HUES64 (cell line): ENCODE data around the gene TBC1D14.

Experiments used
- H3K27ac ChIP-seq: 2 replicates; pipeline ENCODE4 v1.7.0; 2013; ENCODE audit warnings: low read depth, low read length, inconsistent platforms
- H3K27me3 ChIP-seq: 2 replicates; pipeline ENCODE4 v1.6.1; 2013; ENCODE audit warnings: mild to moderate bottlenecking, low read length; ENCODE audit not compliant: insufficient read depth
- H3K36me3 ChIP-seq: 2 replicates; pipeline ENCODE4 v1.6.1; 2013; ENCODE audit warnings: mild to moderate bottlenecking, low read length; ENCODE audit not compliant: insufficient read depth
- H3K4me1 ChIP-seq: 2 replicates; pipeline ENCODE4 v1.6.1; 2013; ENCODE audit warnings: mild to moderate bottlenecking, low read length, moderate library complexity; ENCODE audit not compliant: insufficient read depth
- H3K4me3 ChIP-seq: 2 replicates; pipeline ENCODE4 v1.5.1; 2013; ENCODE audit warnings: mild to moderate bottlenecking, low read length, moderate library complexity
- H3K9ac ChIP-seq: 2 replicates; pipeline ENCODE4 v1.6.1; 2013; ENCODE audit warnings: mild to moderate bottlenecking, low read depth, low read length
- H3K9me3 ChIP-seq: 2 replicates; pipeline ENCODE4 v1.6.1; 2013; ENCODE audit warnings: low read depth, low read length; ENCODE audit not compliant: insufficient read depth
- WGBS: fragments of 150-250, 120-280 bp; methylation state at CpG from one replicate; pipeline ENCODE4 v1.1.7; 2013; ENCODE audit warnings: missing lambda C conversion rate; 5-methylcytosine and 5-hydroxymethylcytosine counted together

Gene TBC1D14

DNA sequence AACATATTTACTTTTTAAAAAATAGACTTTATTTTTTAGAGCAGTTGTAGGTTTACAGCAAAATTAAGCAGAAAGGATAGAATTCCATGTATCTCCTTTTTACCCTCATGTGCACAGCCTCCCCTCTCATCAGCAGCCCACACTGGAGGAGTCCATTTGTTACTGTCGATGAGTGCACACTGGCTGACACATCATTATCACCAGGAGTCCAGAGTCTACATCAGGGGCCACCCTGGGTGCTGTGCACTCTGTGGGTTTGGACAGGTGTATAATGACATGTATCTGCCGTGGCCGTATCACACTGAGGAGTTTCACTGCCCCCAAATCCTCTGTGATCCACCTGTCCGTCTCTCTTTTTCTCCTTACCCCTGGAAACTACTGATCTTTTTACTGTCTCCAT is 26.3 kb downstream of the TBC1D14 start:
- no peaks in the 10 kb centered on the region for H3K36me3 ChIP-seq
- WGBS, result 97% methylated on average over 4 of the region's 4 CpGs
- no peak overlapping the region for H3K27ac ChIP-seq
- H3K9ac ChIP-seq, result no peak overlapping the region
- H3K27me3 ChIP-seq, result no peaks in the 10 kb centered on the region
- peaks cover 20% of the 10 kb centered on the region for H3K4me1 ChIP-seq
- no peak overlapping the region for H3K4me3 ChIP-seq
- no peaks in the 10 kb centered on the region for H3K9me3 ChIP-seq

- H3K4me1 ChIP-seq, result peaks cover 29% of the 10 kb centered on the region
- no peak overlapping the region for H3K4me3 ChIP-seq
- H3K36me3 ChIP-seq, result no peaks in the 10 kb centered on the region
- H3K27me3 ChIP-seq, result no peaks in the 10 kb centered on the region
- H3K9me3 ChIP-seq, result no peaks in the 10 kb centered on the region
- no peak overlapping the region for H3K9ac ChIP-seq
- WGBS, result 97% methylated on average over 6 of the region's 6 CpGs
- H3K27ac ChIP-seq, result no peak overlapping the region
These were observed 27.6 kb downstream of the TBC1D14 start for GRCh38 chr4:6937201-6937600.

DNA sequence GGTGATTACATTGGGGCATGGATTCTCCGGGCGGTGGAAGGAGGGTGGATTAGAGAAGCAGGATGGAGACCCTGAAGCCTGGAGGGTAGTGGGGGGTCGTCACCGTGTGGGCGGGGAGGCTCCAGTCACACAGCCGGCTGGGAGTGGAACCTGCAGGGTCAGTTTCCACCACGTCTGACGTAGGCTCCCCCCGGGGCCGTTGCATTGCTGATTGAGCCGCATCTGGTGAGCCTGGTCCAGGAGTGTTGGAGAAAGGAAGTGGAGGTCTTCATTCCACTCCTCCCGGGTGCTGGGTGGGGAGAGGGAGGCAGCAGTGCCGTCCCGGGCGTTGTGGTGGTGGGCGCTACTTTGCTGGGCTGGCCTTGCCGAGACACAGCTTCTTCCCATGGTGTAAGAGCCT is 28.1 kb downstream of the TBC1D14 start:
- Histone ChIP-seq H3K4me3 (no peak overlapping the region), H3K27me3 (no peaks in the 10 kb centered on the region), H3K9me3 (no peaks in the 10 kb centered on the region)

DNA sequence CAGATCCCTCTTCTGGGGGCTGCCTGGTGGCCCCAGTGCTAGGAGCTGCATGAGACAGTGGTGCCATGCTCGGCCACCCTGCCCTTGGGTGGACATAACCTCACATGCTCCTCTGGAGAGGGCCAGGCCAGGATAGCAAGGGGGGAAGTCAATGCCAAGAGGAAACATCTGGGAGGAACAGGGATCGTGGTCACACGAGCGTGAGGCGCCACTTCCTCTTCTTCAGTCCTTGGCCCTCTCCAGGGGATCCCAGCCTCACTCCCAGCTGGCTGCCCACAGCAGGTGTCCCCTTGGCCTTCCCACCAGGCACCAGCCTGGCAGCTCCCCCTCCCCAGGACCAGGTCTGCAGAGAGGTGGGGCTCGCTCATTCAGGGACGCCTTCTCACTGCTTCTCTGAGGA is 28.6 kb downstream of the TBC1D14 start:
- no peaks in the 10 kb centered on the region for H3K9me3 ChIP-seq
- H3K4me3 ChIP-seq, result no peak overlapping the region
- H3K4me1 ChIP-seq, result peaks cover 39% of the 10 kb centered on the region
- no peak overlapping the region for H3K27ac ChIP-seq
- H3K9ac ChIP-seq, result no peak overlapping the region
- H3K36me3 ChIP-seq, result no peaks in the 10 kb centered on the region
- WGBS, result 84% methylated on average over 7 of the region's 7 CpGs
- H3K27me3 ChIP-seq, result no peaks in the 10 kb centered on the region

More for the DNA sequence above, 28.1 kb downstream of the TBC1D14 start:
- no peak overlapping the region for H3K27ac ChIP-seq
- no peaks in the 10 kb centered on the region for H3K36me3 ChIP-seq
- H3K4me1 ChIP-seq, result peaks cover 34% of the 10 kb centered on the region
- no peak overlapping the region for H3K9ac ChIP-seq
- 78% methylated on average over 17 of the region's 17 CpGs for WGBS

- H3K4me1 ChIP-seq, result peaks cover 44% of the 10 kb centered on the region
- no peaks in the 10 kb centered on the region for H3K9me3 ChIP-seq
- H3K27ac ChIP-seq, result no peak overlapping the region
- no peaks in the 10 kb centered on the region for H3K36me3 ChIP-seq
- H3K9ac ChIP-seq, result no peak overlapping the region
- no peak overlapping the region for H3K4me3 ChIP-seq
- H3K27me3 ChIP-seq, result no peaks in the 10 kb centered on the region
- whole genome bisulfite sequencing, result 90% methylated on average over 20 of the region's 20 CpGs
These were observed 29.1 kb downstream of the TBC1D14 start for GRCh38 chr4:6938647-6939271.

DNA sequence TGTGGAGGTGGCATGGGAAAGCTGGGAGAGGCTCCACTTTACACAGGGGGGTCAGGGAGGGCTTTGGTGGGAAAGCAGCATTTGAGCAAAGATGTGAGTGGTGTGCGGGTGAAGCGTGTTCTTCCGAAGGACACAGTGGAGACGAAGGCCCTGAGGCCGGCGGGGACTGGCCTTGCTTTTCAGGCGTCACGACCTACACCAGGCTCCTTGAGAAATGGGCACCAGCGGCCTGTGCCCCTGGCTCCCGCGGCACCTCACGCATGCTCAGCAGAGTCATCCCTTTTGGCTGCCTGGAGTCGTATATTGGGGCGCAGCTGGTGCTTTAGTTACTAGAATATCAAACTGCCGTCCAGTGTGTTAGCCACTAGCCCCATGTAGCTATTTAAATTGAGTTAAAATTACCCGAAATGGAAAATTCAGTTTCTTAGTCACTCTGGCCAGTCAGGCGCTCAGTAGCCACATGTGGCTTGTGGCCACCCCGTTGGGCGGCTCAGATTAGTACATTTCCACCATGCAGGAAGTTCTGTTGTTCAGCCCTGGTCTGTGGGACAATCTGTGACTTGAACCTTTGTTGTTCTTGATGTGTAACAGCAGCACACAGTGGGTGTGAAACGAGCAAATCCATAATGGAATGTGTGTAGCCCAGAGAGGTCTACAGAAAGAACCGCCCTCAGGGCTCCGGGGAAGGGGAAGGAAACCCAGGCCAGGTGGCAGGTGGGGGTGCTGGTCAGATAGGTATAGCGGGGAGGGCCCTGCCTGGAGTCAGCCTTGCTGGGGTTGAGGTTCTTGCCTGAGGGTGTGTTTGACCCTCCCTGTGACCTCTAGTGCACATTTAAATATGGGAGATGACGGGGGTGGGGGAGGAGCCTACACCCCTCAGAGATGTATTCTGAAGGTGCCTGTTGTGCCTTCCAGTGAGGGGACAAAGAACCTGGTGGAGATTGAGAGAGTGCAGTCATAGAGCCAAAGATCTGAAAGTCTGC is 30.4 kb downstream of the TBC1D14 start:
- H3K27me3 ChIP-seq, result no peaks in the 10 kb centered on the region
- H3K4me1 ChIP-seq, result peaks cover 57% of the 10 kb centered on the region
- 77% methylated on average over 24 of the region's 24 CpGs for WGBS
- H3K9ac ChIP-seq, result no peak overlapping the region
- H3K27ac ChIP-seq, result 0 out of 2 replicates have a peak overlapping the region, but pooled peaks have one; percentile 21
- no peak overlapping the region for H3K4me3 ChIP-seq
- no peaks in the 10 kb centered on the region for H3K9me3 ChIP-seq
- no peaks in the 10 kb centered on the region for H3K36me3 ChIP-seq

- Histone ChIP-seq H3K9ac (no peak overlapping the region), H3K4me1 (peaks cover 61% of the 10 kb centered on the region), H3K27me3 (no peaks in the 10 kb centered on the region), H3K4me3 (no peak overlapping the region), H3K36me3 (no peaks in the 10 kb centered on the region), H3K27ac (0 out of 2 replicates have a peak overlapping the region, but pooled peaks have one; percentile 21), H3K9me3 (no peaks in the 10 kb centered on the region)
- 86% methylated on average over 11 of the region's 11 CpGs for WGBS
These were observed 31.1 kb downstream of the TBC1D14 start for GRCh38 chr4:6940744-6941137.

DNA sequence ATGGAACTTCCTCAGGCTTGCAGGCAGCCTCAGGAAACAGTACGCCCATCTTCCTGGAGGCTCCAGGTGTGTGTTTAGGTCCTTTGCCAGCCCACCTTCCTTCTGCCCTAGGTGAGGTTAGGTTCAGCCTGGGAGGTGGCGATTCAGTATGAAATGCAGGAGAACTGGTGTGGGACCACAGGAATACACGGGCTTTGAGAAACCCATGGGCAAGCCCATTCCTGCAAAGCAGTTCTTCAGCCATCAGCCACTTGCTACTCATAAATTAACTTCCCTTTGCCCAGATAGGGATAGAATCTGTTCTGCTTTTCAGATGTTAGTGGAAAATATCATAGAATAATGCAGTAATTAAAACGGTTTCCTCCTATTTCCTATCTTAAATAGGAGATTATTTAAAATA is 32.2 kb downstream of the TBC1D14 start:
- H3K4me3 ChIP-seq, result no peak overlapping the region
- H3K9ac ChIP-seq, result no peak overlapping the region
- WGBS, result 83% methylated on average over 3 of the region's 4 CpGs
- H3K9me3 ChIP-seq, result no peaks in the 10 kb centered on the region
- no peaks in the 10 kb centered on the region for H3K27me3 ChIP-seq
- no peak overlapping the region for H3K27ac ChIP-seq
- no peaks in the 10 kb centered on the region for H3K36me3 ChIP-seq
- H3K4me1 ChIP-seq, result peaks cover 63% of the 10 kb centered on the region

GRCh38 chr4:6942238-6942800 is 32.7 kb downstream of the TBC1D14 start:
- 67% methylated on average over 7 of the region's 7 CpGs for WGBS
- Histone ChIP-seq H3K36me3 (no peaks in the 10 kb centered on the region), H3K27ac (peak overlapping the region; percentile 1; the same call in 1 of the 2 replicates), H3K4me3 (no peak overlapping the region), H3K9me3 (no peaks in the 10 kb centered on the region), H3K9ac (no peak overlapping the region; the same call in 1 of the 2 replicates), H3K27me3 (no peaks in the 10 kb centered on the region), H3K4me1 (peaks cover 63% of the 10 kb centered on the region)

DNA sequence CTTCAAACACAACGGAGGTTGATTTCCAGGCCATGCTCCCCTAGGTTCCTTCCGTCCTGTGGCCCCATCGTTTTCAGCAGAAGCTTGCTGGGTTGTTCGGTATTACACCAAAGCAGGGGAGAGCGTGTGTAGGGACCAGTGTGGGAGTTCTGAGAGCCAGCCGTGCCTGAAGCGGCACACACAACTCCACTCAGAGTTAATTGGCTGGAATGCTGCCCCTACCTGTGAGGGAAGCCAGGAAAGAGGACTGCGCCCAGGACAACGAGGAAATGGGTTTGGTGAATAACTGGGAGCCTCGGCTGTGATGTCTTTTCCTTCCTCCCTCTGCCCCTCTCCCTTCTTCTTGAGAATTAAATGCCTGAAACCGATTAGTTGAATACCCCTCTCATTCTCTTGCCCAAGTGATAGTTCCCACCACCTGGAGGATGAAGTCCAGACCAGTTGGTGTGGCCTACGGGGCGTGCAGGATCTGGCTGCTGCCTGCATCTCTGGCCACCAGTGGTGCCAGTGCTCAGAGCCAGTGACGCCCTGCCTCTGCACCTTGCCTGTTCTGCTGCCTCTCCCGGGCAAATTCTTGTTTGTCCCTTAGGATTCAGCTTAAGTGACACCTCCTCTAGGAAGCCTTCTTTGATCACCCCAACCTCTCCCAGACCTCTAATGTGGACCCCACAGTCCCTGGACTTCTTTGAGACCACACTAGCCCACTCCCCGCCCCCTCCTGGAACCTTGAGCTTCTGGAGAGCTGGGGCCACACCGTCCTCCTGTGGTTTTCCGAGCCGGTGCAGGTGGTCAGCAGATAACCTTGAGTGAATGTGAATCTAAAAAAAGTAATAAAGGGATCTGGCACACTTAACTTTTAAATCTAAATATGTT is 33.6 kb downstream of the TBC1D14 start:
- Histone ChIP-seq H3K4me1 (peaks cover 59% of the 10 kb centered on the region), H3K9ac (0 out of 2 replicates have a peak overlapping the region, but pooled peaks have one; percentile 3)

More for the DNA sequence above, 33.6 kb downstream of the TBC1D14 start:
- Histone ChIP-seq H3K36me3 (no peaks in the 10 kb centered on the region), H3K27ac (peak overlapping the region; percentile 1), H3K27me3 (no peaks in the 10 kb centered on the region), H3K4me3 (no peak overlapping the region), H3K9me3 (no peaks in the 10 kb centered on the region)
- 57% methylated on average over 19 of the region's 19 CpGs for WGBS
